GM23338 (cell line): ENCODE results near the gene HERC4. TPM values are rescaled to one million over a fixed set of nuclear protein-coding genes. Genes with fewer than 3 reads are reported as not detected.

ENCODE experiments used
- ATAC-seq: fragments of 200-7000 bp; cut with Tn5 transposase; 3 replicates; pipeline ENCODE4 v1.9.1; 2020
- DNase-seq: peaks from one replicate; pipeline ENCODE4 v3.0.0-alpha.2; 2015; ENCODE audit warnings: low spot score
- H2AFZ ChIP-seq: fragments of 200-600 bp; sonication (generic); 2 replicates; pipeline ENCODE4 v1.8.0; 2016; ENCODE audit warnings: antibody characterized with exemption, mild to moderate bottlenecking, moderate library complexity
- H3F3A ChIP-seq: fragments of 200-600 bp; sonication (generic); replicated peaks from 2 replicates; pipeline ENCODE4 v1.8.0; 2017; ENCODE audit warnings: antibody characterized with exemption, mixed run types, low read depth
- H3K27ac ChIP-seq: fragments of 200-600 bp; sonication (generic); 2 replicates; pipeline ENCODE4 v1.6.1; 2016; ENCODE audit warnings: low read depth
- H3K27me3 ChIP-seq: fragments of 200-600 bp; sonication (generic); 2 replicates; pipeline ENCODE4 v1.8.0; 2016; ENCODE audit warnings: mild to moderate bottlenecking, mixed run types, moderate library complexity; ENCODE audit not compliant: insufficient read depth
- H3K36me3 ChIP-seq: fragments of 200-600 bp; sonication (generic); 2 replicates; pipeline ENCODE4 v1.8.0; 2016; ENCODE audit warnings: mild to moderate bottlenecking; ENCODE audit not compliant: insufficient read depth
- H3K4me1 ChIP-seq: fragments of 200-600 bp; sonication (generic); 2 replicates; pipeline ENCODE4 v1.8.0; 2016; ENCODE audit warnings: mild to moderate bottlenecking, moderate library complexity; ENCODE audit not compliant: insufficient read depth
- H3K4me2 ChIP-seq: fragments of 200-600 bp; sonication (generic); 2 replicates; pipeline ENCODE4 v1.7.1; 2017; ENCODE audit warnings: mixed run types
- H3K4me3 ChIP-seq: fragments of 200-600 bp; sonication (generic); 2 replicates; pipeline ENCODE4 v1.6.1; 2016; ENCODE audit warnings: mixed run types
- H3K79me2 ChIP-seq: fragments of 200-600 bp; sonication (generic); replicated peaks from 2 replicates; pipeline ENCODE4 v1.8.0; 2017; ENCODE audit warnings: mild to moderate bottlenecking; ENCODE audit not compliant: insufficient read depth
- H3K9me2 ChIP-seq: fragments of 200-600 bp; sonication (generic); 2 replicates; pipeline ENCODE4 v1.8.0; 2017; ENCODE audit not compliant: insufficient read depth
- H4K20me1 ChIP-seq: fragments of 200-600 bp; sonication (generic); replicated peaks from 2 replicates; pipeline ENCODE4 v1.8.0; 2017; ENCODE audit warnings: mild to moderate bottlenecking; ENCODE audit not compliant: insufficient read depth
- H3K27ac Mint-ChIP-seq: 2 replicates; pipeline ENCODE4 v1.8.0; 2020; ENCODE audit warnings: inconsistent platforms, mild to moderate bottlenecking, moderate library complexity, mixed read lengths
- H3K27me3 Mint-ChIP-seq: 3 replicates; pipeline ENCODE4 v1.8.0; 2022; ENCODE audit warnings: low read depth, mild to moderate bottlenecking, moderate library complexity, mixed read lengths, inconsistent platforms; ENCODE audit not compliant: insufficient read depth, poor library complexity
- H3K36me3 Mint-ChIP-seq: 3 replicates; pipeline ENCODE4 v1.8.0; 2021; ENCODE audit warnings: low read depth, mild to moderate bottlenecking, inconsistent platforms, moderate library complexity, mixed read lengths
- H3K4me1 Mint-ChIP-seq: 3 replicates; pipeline ENCODE4 v1.8.0; 2020; ENCODE audit warnings: mild to moderate bottlenecking, inconsistent platforms, mixed read lengths
- H3K4me3 Mint-ChIP-seq: 3 replicates; pipeline ENCODE4 v1.8.0; 2021; ENCODE audit warnings: moderate library complexity, mild to moderate bottlenecking, inconsistent platforms, mixed read lengths
- H3K9me3 Mint-ChIP-seq: 3 replicates; pipeline ENCODE4 v1.8.0; 2020; ENCODE audit warnings: moderate library complexity, mild to moderate bottlenecking, inconsistent platforms, mixed read lengths
- STAT1 ChIP-seq: IDR thresholded peaks from one replicate; pipeline ENCODE4 v1.6.1; 2016; ENCODE audit warnings: antibody characterized with exemption; ENCODE audit not compliant: unreplicated experiment
- ZNF462 ChIP-seq: fragments of 250-450 bp; sonication (Bioruptor Pico); IDR thresholded peaks from 2 replicates; pipeline ENCODE4 v1.5.0; 2020; ENCODE audit warnings: mild to moderate bottlenecking, moderate library complexity
- polyA plus RNA-seq: library from polyadenylated mRNA; unstranded; fragments of >200 nt; fragmentation: Nextera tagmentation; extraction: Ambion mirVana; gene quantifications from 2 replicates; pipeline ENCODE4 v1.2.1, GENCODE V29; 2016
- total RNA-seq: library from RNA; depleted of rRNA; stranded (reverse); fragments of >200 nt; shearing (Covaris generic); gene quantifications from 2 replicates; pipeline ENCODE4 v1.2.3, GENCODE V29; 2014
- TF ChIP-seq, protein P1 (sequence below), 2 experiments: fragments of 200-600 bp in 1 of 2; sonication (generic) in 1 of 2; conservative IDR thresholded peaks; 2 replicates each; pipeline versions ENCODE4 v1.5.1 to v1.6.1; 2016 to 2017; ENCODE audit warnings: antibody characterized with exemption in 2 of 2, low read depth in 2 of 2, mild to moderate bottlenecking in 2 of 2, moderate library complexity in 1 of 2
- TF ChIP-seq, protein P2 (sequence below): IDR thresholded peaks from 2 replicates; pipeline ENCODE4 v1.6.1; 2016; ENCODE audit warnings: antibody characterized with exemption

The HERC4 gene
- total and polyA plus RNA-seq, 2 experiments from 2014 or later, result 20.1 to 67.2 TPM

GRCh38 chr10:67971311-67971710 is 103.8 kb downstream of the HERC4 start:
- Histone ChIP-seq H4K20me1 (no peaks in the 10 kb centered on the region), H3K4me2 (no peak overlapping the region)
- peaks cover 61% of the 10 kb centered on the region for H3K36me3 Mint-ChIP-seq

More at GRCh38 chr10:67971311-67971710, 103.8 kb downstream of the HERC4 start:
- H3K4me1 ChIP-seq, result peaks cover 22% of the 10 kb centered on the region
- no peak overlapping the region for H2AFZ ChIP-seq
- peaks cover 8% of the 10 kb centered on the region; the same call in 1 of the 2 replicates for H3K79me2 ChIP-seq
- Mint-ChIP-seq H3K9me3 (peaks cover 25% of the 10 kb centered on the region), H3K27ac (no peak overlapping the region), H3K4me1 (peaks cover 13% of the 10 kb centered on the region), H3K27me3 (peaks cover 3% of the 10 kb centered on the region), H3K4me3 (no peak overlapping the region)
- no peak overlapping the region for H3K27ac ChIP-seq
- peaks cover 12% of the 10 kb centered on the region for H3K36me3 ChIP-seq
- DNase-seq, result no peak
- no peaks in the 10 kb centered on the region for H3F3A ChIP-seq
- TF ChIP-seq STAT1 (no peak), ZNF462 (CRISPR knock-in tag) (no peak)
- TF ChIP-seq, protein P1, sequence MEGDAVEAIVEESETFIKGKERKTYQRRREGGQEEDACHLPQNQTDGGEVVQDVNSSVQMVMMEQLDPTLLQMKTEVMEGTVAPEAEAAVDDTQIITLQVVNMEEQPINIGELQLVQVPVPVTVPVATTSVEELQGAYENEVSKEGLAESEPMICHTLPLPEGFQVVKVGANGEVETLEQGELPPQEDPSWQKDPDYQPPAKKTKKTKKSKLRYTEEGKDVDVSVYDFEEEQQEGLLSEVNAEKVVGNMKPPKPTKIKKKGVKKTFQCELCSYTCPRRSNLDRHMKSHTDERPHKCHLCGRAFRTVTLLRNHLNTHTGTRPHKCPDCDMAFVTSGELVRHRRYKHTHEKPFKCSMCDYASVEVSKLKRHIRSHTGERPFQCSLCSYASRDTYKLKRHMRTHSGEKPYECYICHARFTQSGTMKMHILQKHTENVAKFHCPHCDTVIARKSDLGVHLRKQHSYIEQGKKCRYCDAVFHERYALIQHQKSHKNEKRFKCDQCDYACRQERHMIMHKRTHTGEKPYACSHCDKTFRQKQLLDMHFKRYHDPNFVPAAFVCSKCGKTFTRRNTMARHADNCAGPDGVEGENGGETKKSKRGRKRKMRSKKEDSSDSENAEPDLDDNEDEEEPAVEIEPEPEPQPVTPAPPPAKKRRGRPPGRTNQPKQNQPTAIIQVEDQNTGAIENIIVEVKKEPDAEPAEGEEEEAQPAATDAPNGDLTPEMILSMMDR (conservative IDR thresholded peaks at IDR 0.05; ENCODE audit: low read depth in 2 of 2), result no peak
- TF ChIP-seq, protein P2, sequence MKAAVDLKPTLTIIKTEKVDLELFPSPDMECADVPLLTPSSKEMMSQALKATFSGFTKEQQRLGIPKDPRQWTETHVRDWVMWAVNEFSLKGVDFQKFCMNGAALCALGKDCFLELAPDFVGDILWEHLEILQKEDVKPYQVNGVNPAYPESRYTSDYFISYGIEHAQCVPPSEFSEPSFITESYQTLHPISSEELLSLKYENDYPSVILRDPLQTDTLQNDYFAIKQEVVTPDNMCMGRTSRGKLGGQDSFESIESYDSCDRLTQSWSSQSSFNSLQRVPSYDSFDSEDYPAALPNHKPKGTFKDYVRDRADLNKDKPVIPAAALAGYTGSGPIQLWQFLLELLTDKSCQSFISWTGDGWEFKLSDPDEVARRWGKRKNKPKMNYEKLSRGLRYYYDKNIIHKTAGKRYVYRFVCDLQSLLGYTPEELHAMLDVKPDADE, result no peak
- no peaks in the 10 kb centered on the region for H3K9me2 ChIP-seq
- ATAC-seq, result no peak
- H3K27me3 ChIP-seq, result no peaks in the 10 kb centered on the region
- no peak overlapping the region for H3K4me3 ChIP-seq
